ENCODE measurements around the gene FBXO22. TPM values are rescaled to one million over a fixed set of nuclear protein-coding genes. Genes with fewer than 3 reads are reported as not detected.
"Not testable (repeated sequence)": the region's sequence is repeated elsewhere in the genome, so short reads cannot be mapped to it uniquely, and the experiment has no call there.

FBXO22 gene
- total RNA-seq, 1 donor = 10.3 TPM

GRCh38 chr15:75891895-75892294 is 11.8 kb upstream of the FBXO22 start:
- H3K4me1 ChIP-seq (ENCODE audit: insufficient read depth, low read length) = peaks cover 7% of the 10 kb centered on the region
- H3K4me3 ChIP-seq (ENCODE audit: low read length) = no peak overlapping the region
- no peaks in the 10 kb centered on the region for H3K27me3 ChIP-seq (ENCODE audit: insufficient read depth, low read length)
- H3K9me3 ChIP-seq (ENCODE audit: low read depth, low read length) = no peaks in the 10 kb centered on the region

GRCh38 chr15:75895731-75896130 is 7.9 kb upstream of the FBXO22 start:
- Histone ChIP-seq H3K27me3 (ENCODE audit: insufficient read depth, low read length) (no peaks in the 10 kb centered on the region), H3K4me1 (ENCODE audit: insufficient read depth, low read length) (peaks cover 7% of the 10 kb centered on the region), H3K4me3 (ENCODE audit: low read length) (no peak overlapping the region), H3K9me3 (ENCODE audit: low read depth, low read length) (no peaks in the 10 kb centered on the region)

GRCh38 chr15:75900577-75900976 is 3.1 kb upstream of the FBXO22 start:
- Histone ChIP-seq H3K27me3 (ENCODE audit: insufficient read depth, low read length) (no peaks in the 10 kb centered on the region), H3K4me1 (ENCODE audit: insufficient read depth, low read length) (peaks cover 12% of the 10 kb centered on the region), H3K9me3 (ENCODE audit: low read depth, low read length) (no peaks in the 10 kb centered on the region), H3K4me3 (ENCODE audit: low read length) (no peak overlapping the region)

GRCh38 chr15:75902129-75902557 is 1.5 kb upstream of the FBXO22 start:
- Histone ChIP-seq H3K27me3 (ENCODE audit: insufficient read depth, low read length) (no peaks in the 10 kb centered on the region), H3K9me3 (ENCODE audit: low read depth, low read length) (no peaks in the 10 kb centered on the region), H3K4me3 (ENCODE audit: low read length) (no peak overlapping the region), H3K4me1 (ENCODE audit: insufficient read depth, low read length) (peaks cover 12% of the 10 kb centered on the region)

- peaks cover 12% of the 10 kb centered on the region for H3K4me1 ChIP-seq (ENCODE audit: insufficient read depth, low read length)
- no peak overlapping the region for H3K4me3 ChIP-seq (ENCODE audit: low read length)
- H3K9me3 ChIP-seq (ENCODE audit: low read depth, low read length) = no peaks in the 10 kb centered on the region
- no peaks in the 10 kb centered on the region for H3K27me3 ChIP-seq (ENCODE audit: insufficient read depth, low read length)
These were observed 1.6 kb downstream of the FBXO22 start for GRCh38 chr15:75905231-75905630.

GRCh38 chr15:75910355-75910754 is 6.7 kb downstream of the FBXO22 start:
- H3K9me3 ChIP-seq (ENCODE audit: low read depth, low read length); H3K27me3 ChIP-seq (ENCODE audit: insufficient read depth, low read length); H3K4me1 ChIP-seq (ENCODE audit: insufficient read depth, low read length); H3K4me3 ChIP-seq (ENCODE audit: low read length): not testable (repeated sequence)

GRCh38 chr15:75916978-75917377 is 13.3 kb downstream of the FBXO22 start:
- Histone ChIP-seq H3K4me1 (ENCODE audit: insufficient read depth, low read length) (no peaks in the 10 kb centered on the region), H3K27me3 (ENCODE audit: insufficient read depth, low read length) (no peaks in the 10 kb centered on the region), H3K9me3 (ENCODE audit: low read depth, low read length) (no peaks in the 10 kb centered on the region), H3K4me3 (ENCODE audit: low read length) (no peak overlapping the region)

- Histone ChIP-seq H3K9me3 (ENCODE audit: low read depth, low read length) (no peaks in the 10 kb centered on the region), H3K27me3 (ENCODE audit: insufficient read depth, low read length) (no peaks in the 10 kb centered on the region), H3K4me1 (ENCODE audit: insufficient read depth, low read length) (no peaks in the 10 kb centered on the region), H3K4me3 (ENCODE audit: low read length) (no peak overlapping the region)
These were observed 14.5 kb downstream of the FBXO22 start for GRCh38 chr15:75918135-75918534.

GRCh38 chr15:75920079-75920478 is 16.4 kb downstream of the FBXO22 start:
- no peak overlapping the region for H3K4me3 ChIP-seq (ENCODE audit: low read length)
- H3K4me1 ChIP-seq (ENCODE audit: insufficient read depth, low read length) = peaks cover 8% of the 10 kb centered on the region
- no peaks in the 10 kb centered on the region for H3K27me3 ChIP-seq (ENCODE audit: insufficient read depth, low read length)
- no peaks in the 10 kb centered on the region for H3K9me3 ChIP-seq (ENCODE audit: low read depth, low read length)

GRCh38 chr15:75921732-75922703 is 18.3 kb downstream of the FBXO22 start:
- Histone ChIP-seq H3K27me3 (ENCODE audit: insufficient read depth, low read length) (no peaks in the 10 kb centered on the region), H3K4me3 (ENCODE audit: low read length) (no peak overlapping the region), H3K4me1 (ENCODE audit: insufficient read depth, low read length) (peaks cover 12% of the 10 kb centered on the region), H3K9me3 (ENCODE audit: low read depth, low read length) (no peaks in the 10 kb centered on the region)

- H3K27me3 ChIP-seq (ENCODE audit: insufficient read depth, low read length) = no peaks in the 10 kb centered on the region
- H3K4me3 ChIP-seq (ENCODE audit: low read length) = no peak overlapping the region
- no peaks in the 10 kb centered on the region for H3K9me3 ChIP-seq (ENCODE audit: low read depth, low read length)
- peaks cover 12% of the 10 kb centered on the region for H3K4me1 ChIP-seq (ENCODE audit: insufficient read depth, low read length)
These were observed 20.1 kb downstream of the FBXO22 start for GRCh38 chr15:75923756-75924155.

- H3K4me3 ChIP-seq (ENCODE audit: low read length) = no peak overlapping the region
- H3K9me3 ChIP-seq (ENCODE audit: low read depth, low read length) = no peaks in the 10 kb centered on the region
- H3K4me1 ChIP-seq (ENCODE audit: insufficient read depth, low read length) = peaks cover 12% of the 10 kb centered on the region
- H3K27me3 ChIP-seq (ENCODE audit: insufficient read depth, low read length) = no peaks in the 10 kb centered on the region
These were observed 20.9 kb downstream of the FBXO22 start for GRCh38 chr15:75924576-75924975.

GRCh38 chr15:75925440-75925839 is 21.8 kb downstream of the FBXO22 start:
- Histone ChIP-seq H3K4me1 (ENCODE audit: insufficient read depth, low read length) (peaks cover 12% of the 10 kb centered on the region), H3K27me3 (ENCODE audit: insufficient read depth, low read length) (no peaks in the 10 kb centered on the region), H3K4me3 (ENCODE audit: low read length) (no peak overlapping the region), H3K9me3 (ENCODE audit: low read depth, low read length) (no peaks in the 10 kb centered on the region)

- H3K27me3 ChIP-seq (ENCODE audit: insufficient read depth, low read length) = no peaks in the 10 kb centered on the region
- H3K4me3 ChIP-seq (ENCODE audit: low read length) = no peak overlapping the region
- H3K9me3 ChIP-seq (ENCODE audit: low read depth, low read length) = no peaks in the 10 kb centered on the region
- peaks cover 12% of the 10 kb centered on the region for H3K4me1 ChIP-seq (ENCODE audit: insufficient read depth, low read length)
These were observed 23.3 kb downstream of the FBXO22 start for GRCh38 chr15:75926931-75927330.

- H3K27me3 ChIP-seq (ENCODE audit: insufficient read depth, low read length) = no peaks in the 10 kb centered on the region
These were observed 23.9 kb downstream of the FBXO22 start for GRCh38 chr15:75927601-75928000.

More at GRCh38 chr15:75927601-75928000, 23.9 kb downstream of the FBXO22 start:
- H3K4me1 ChIP-seq (ENCODE audit: insufficient read depth, low read length) = peaks cover 12% of the 10 kb centered on the region
- H3K4me3 ChIP-seq (ENCODE audit: low read length) = no peak overlapping the region
- no peaks in the 10 kb centered on the region for H3K9me3 ChIP-seq (ENCODE audit: low read depth, low read length)

Data from mononuclear cell (primary cell).